HEK293 (cell line): ENCODE measurements around the gene PIK3IP1.

Source experiments
- CTCF ChIA-PET: fragments of 350-600 bp; formaldehyde crosslinking; extraction: SDS; loops from one replicate; lab custom pipeline; 2021; ENCODE audit warnings: antibody characterized with exemption; lab: Yijun Ruan, JAX
- POLR2A ChIA-PET: fragments of 300-600 bp; formaldehyde crosslinking; extraction: SDS; loops from one replicate; lab custom pipeline; 2020; ENCODE audit warnings: antibody characterized with exemption, inconsistent platforms; lab: Yijun Ruan, JAX
- H3K27ac ChIP-seq: fragments of 200-500 bp; sonication (Bioruptor generic); 2 replicates; pipeline ENCODE4 v1.5.1; 2014; ENCODE audit warnings: low read depth, low read length, control low read depth, inconsistent platforms; ENCODE audit errors: extremely low read depth
- H3K36me3 ChIP-seq, 2 experiments: fragments of 200-500 bp in 1 of 2; sonication (Bioruptor generic) in 1 of 2; 1 replicate in 1 of 2; 2 replicates in 1 of 2; pipeline ENCODE4 v1.5.1; 2014 to 2017; ENCODE audit warnings: inconsistent platforms in 2 of 2, low read length in 2 of 2; ENCODE audit not compliant: control insufficient read depth in 2 of 2, insufficient read depth in 1 of 2
- H3K4me1 ChIP-seq: fragments of 200-500 bp; sonication (Bioruptor generic); 2 replicates; pipeline ENCODE4 v1.5.1; 2014; ENCODE audit warnings: mild to moderate bottlenecking, low read length, inconsistent platforms; ENCODE audit not compliant: control insufficient read depth, insufficient read depth
- H3K4me3 ChIP-seq: 2 replicates; pipeline ENCODE4 v1.5.1; 2011; ENCODE audit warnings: low read depth, mild to moderate bottlenecking, control low read depth, low read length, moderate library complexity
- H3K9me3 ChIP-seq: fragments of 200-500 bp; sonication (Bioruptor generic); 2 replicates; pipeline ENCODE4 v1.5.1; 2014; ENCODE audit warnings: low read depth, low read length, inconsistent platforms; ENCODE audit not compliant: control insufficient read depth, insufficient read depth
- FEZF1 ChIP-seq: fragments of 450-650 bp; formaldehyde crosslinking; IDR thresholded peaks from 2 replicates; pipeline ENCODE4 v1.5.1; 2016; ENCODE audit warnings: missing biosample characterization, missing genetic modification characterization
- MEIS1 ChIP-seq: sonication (generic); formaldehyde crosslinking; IDR thresholded peaks from 2 replicates; pipeline ENCODE4 v1.8.1; 2022; ENCODE audit warnings: missing genetic modification reagents, mild to moderate bottlenecking, borderline replicate concordance
- OSR2 ChIP-seq: fragments of 450-650 bp; formaldehyde crosslinking; IDR thresholded peaks from 2 replicates; pipeline ENCODE4 v1.5.1; 2016; ENCODE audit warnings: missing biosample characterization, missing genetic modification characterization
- PRDM4 ChIP-seq: fragments of 450-650 bp; formaldehyde crosslinking; IDR thresholded peaks from 2 replicates; pipeline ENCODE4 v1.5.1; 2017; ENCODE audit warnings: missing biosample characterization, missing genetic modification characterization
- SCRT2 ChIP-seq: fragments of 450-650 bp; formaldehyde crosslinking; IDR thresholded peaks from 2 replicates; pipeline ENCODE4 v1.5.1; 2016; ENCODE audit warnings: missing biosample characterization, missing genetic modification characterization
- SETDB1 ChIP-seq: IDR thresholded peaks from one replicate; pipeline ENCODE4 v1.6.1; 2017; ENCODE audit warnings: mild to moderate bottlenecking, low read length, moderate library complexity, mixed read lengths; ENCODE audit not compliant: insufficient read length
- ZBTB7A ChIP-seq: fragments of 450-650 bp; formaldehyde crosslinking; IDR thresholded peaks from 2 replicates; pipeline ENCODE4 v1.5.1; 2016; ENCODE audit warnings: low read depth, missing biosample characterization, missing genetic modification characterization
- ZFP3 ChIP-seq: fragments of 450-650 bp; formaldehyde crosslinking; IDR thresholded peaks from 2 replicates; pipeline ENCODE4 v1.5.1; 2016; ENCODE audit warnings: low read depth, missing biosample characterization, missing genetic modification characterization
- ZIC2 ChIP-seq: fragments of 450-650 bp; formaldehyde crosslinking; IDR thresholded peaks from 2 replicates; pipeline ENCODE4 v1.5.1; 2016; ENCODE audit warnings: missing biosample characterization, missing genetic modification characterization
- ZNF184 ChIP-seq: fragments of 450-650 bp; IDR thresholded peaks from 2 replicates; pipeline ENCODE4 v1.5.1; 2018; ENCODE audit warnings: missing biosample characterization, mild to moderate bottlenecking, missing genetic modification characterization
- ZNF19 ChIP-seq: fragments of 450-650 bp; formaldehyde crosslinking; IDR thresholded peaks from 2 replicates; pipeline ENCODE4; 2016; ENCODE audit warnings: missing biosample characterization, missing genetic modification characterization, low read depth
- ZNF2 ChIP-seq: fragments of 450-650 bp; formaldehyde crosslinking; IDR thresholded peaks from 2 replicates; pipeline ENCODE4 v1.5.1; 2016; ENCODE audit warnings: missing biosample characterization, missing genetic modification characterization
- ZNF292 ChIP-seq: fragments of 450-650 bp; formaldehyde crosslinking; IDR thresholded peaks from 2 replicates; pipeline ENCODE4 v1.5.1; 2016; ENCODE audit warnings: low read depth, missing biosample characterization, missing genetic modification characterization, borderline replicate concordance
- ZNF341 ChIP-seq: fragments of 450-650 bp; formaldehyde crosslinking; IDR thresholded peaks from 2 replicates; pipeline ENCODE4; 2016; ENCODE audit warnings: low read depth, missing biosample characterization, missing genetic modification characterization
- ZNF398 ChIP-seq: fragments of 450-650 bp; formaldehyde crosslinking; IDR thresholded peaks from 2 replicates; pipeline ENCODE4 v1.5.1; 2017; ENCODE audit warnings: missing biosample characterization, missing genetic modification characterization
- ZNF558 ChIP-seq: fragments of 450-650 bp; formaldehyde crosslinking; IDR thresholded peaks from 2 replicates; pipeline ENCODE4 v1.5.1; 2016; ENCODE audit warnings: missing biosample characterization, missing genetic modification characterization
- ZNF585B ChIP-seq: fragments of 450-650 bp; formaldehyde crosslinking; IDR thresholded peaks from 2 replicates; pipeline ENCODE4 v1.5.1; 2016; ENCODE audit warnings: missing biosample characterization, missing genetic modification characterization
- ZNF791 ChIP-seq: fragments of 450-650 bp; formaldehyde crosslinking; IDR thresholded peaks from 2 replicates; pipeline ENCODE4 v1.5.1; 2016; ENCODE audit warnings: missing biosample characterization, missing genetic modification characterization
- TF ChIP-seq, protein P1 (sequence below): fragments of 450-650 bp; formaldehyde crosslinking; IDR thresholded peaks from 2 replicates; pipeline ENCODE4 v1.5.1; 2016; ENCODE audit warnings: missing biosample characterization, missing genetic modification characterization
- TF ChIP-seq, protein P2 (sequence below): fragments of 450-650 bp; formaldehyde crosslinking; IDR thresholded peaks from 2 replicates; pipeline ENCODE4 v1.5.1; 2017; ENCODE audit warnings: missing biosample characterization, missing genetic modification characterization

Gene PIK3IP1

DNA sequence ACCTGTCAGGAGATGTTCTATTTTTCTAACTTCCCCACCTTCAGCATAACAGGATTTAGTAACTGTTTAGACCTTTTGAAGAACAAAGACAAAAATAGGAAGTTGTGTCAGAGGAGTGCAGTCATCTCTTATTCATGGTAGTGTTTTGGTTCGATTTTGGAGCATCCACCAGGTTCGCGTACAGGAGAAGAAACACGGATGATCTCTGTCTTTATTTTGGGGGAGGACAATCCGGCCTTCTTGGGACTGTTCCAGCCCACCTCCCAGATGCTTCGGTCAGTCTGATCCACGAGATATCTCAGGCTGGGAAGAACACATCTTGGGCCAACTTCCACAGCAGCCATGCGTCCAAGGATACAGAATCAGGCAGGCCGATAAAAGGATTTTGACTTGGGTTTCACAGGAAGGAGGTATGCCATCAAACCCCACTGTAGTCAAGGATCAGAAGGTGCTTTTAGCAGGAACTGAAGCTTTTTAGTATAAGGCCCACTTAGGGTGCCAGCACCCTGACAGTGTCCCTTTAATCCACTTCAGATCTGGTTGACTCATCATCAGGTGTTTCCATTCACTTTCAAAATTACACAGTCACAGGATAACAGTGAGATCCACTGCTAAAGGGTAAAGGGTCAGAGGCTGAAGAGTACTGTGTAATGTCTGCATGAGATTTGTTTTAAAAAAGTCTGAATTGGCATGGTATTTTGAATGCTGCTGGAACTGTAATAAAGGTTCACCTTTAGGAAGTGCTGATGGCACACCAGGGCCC lies 37.3 kb upstream of the PIK3IP1 start (continued):
- TF ChIP-seq, protein P1, sequence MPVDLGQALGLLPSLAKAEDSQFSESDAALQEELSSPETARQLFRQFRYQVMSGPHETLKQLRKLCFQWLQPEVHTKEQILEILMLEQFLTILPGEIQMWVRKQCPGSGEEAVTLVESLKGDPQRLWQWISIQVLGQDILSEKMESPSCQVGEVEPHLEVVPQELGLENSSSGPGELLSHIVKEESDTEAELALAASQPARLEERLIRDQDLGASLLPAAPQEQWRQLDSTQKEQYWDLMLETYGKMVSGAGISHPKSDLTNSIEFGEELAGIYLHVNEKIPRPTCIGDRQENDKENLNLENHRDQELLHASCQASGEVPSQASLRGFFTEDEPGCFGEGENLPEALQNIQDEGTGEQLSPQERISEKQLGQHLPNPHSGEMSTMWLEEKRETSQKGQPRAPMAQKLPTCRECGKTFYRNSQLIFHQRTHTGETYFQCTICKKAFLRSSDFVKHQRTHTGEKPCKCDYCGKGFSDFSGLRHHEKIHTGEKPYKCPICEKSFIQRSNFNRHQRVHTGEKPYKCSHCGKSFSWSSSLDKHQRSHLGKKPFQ (tag by site-specific recombination): no peak
- TF ChIP-seq, all 188 proteins: peak for 0

DNA sequence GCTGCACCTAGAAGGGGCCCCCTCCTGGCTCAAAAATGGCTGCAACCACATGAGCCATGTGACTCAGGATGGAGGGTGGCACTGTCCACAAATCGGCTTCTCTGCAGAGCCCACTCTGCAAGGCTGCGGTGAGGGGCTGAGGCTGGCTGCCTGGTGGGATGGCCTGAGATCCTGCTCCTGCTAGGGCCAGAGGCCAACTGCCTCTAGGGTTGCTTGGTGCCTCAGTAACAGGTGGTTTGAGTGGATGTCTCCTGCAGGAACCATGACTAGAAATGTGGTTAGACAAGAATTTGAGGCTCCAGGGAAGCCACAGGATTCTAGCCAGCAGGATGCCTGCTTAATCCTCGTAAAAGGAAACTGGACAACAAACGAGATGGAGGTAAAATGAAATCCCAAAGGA lies 36.7 kb upstream of the PIK3IP1 start:
- Histone ChIP-seq H3K4me3 (no peak overlapping the region), H3K4me1 (no peaks in the 10 kb centered on the region), H3K27ac (no peak overlapping the region), H3K36me3 (peaks cover 51 to 87% of the 10 kb centered on the region in 2 experiments), H3K9me3 (no peaks in the 10 kb centered on the region)
- POLR2A ChIA-PET: no interaction called here
- CTCF ChIA-PET: interaction anchor here (3.9 kb wide), 1 partner anchor 16 kb away, joined by 28 read pairs; no protein-coding TSS in a partner anchor
- peak; percentile 34; the same call in 1 of the 2 replicates for TF ChIP-seq ZIC2 (tag by site-specific recombination)
- TF ChIP-seq ZFP3 (tag by site-specific recombination): no peak
- TF ChIP-seq PRDM4 (tag by site-specific recombination): no peak
- no peak for TF ChIP-seq ZNF585B (tag by site-specific recombination)
- no peak for TF ChIP-seq ZNF292 (tag by site-specific recombination)
- TF ChIP-seq SCRT2 (tag by site-specific recombination): peak; percentile 85
- no peak for TF ChIP-seq ZNF2 (tag by site-specific recombination)
- no peak for TF ChIP-seq ZNF19 (tag by site-specific recombination)
- TF ChIP-seq, protein P2, sequence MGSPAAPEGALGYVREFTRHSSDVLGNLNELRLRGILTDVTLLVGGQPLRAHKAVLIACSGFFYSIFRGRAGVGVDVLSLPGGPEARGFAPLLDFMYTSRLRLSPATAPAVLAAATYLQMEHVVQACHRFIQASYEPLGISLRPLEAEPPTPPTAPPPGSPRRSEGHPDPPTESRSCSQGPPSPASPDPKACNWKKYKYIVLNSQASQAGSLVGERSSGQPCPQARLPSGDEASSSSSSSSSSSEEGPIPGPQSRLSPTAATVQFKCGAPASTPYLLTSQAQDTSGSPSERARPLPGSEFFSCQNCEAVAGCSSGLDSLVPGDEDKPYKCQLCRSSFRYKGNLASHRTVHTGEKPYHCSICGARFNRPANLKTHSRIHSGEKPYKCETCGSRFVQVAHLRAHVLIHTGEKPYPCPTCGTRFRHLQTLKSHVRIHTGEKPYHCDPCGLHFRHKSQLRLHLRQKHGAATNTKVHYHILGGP: no peak
- no peak for TF ChIP-seq ZNF558 (tag by site-specific recombination)
- no peak for TF ChIP-seq ZBTB7A (tag by site-specific recombination)
- TF ChIP-seq MEIS1: no peak
- no peak for TF ChIP-seq FEZF1 (tag by site-specific recombination)
- TF ChIP-seq ZNF791 (tag by site-specific recombination): no peak
- TF ChIP-seq SETDB1: no peak
- no peak for TF ChIP-seq ZNF184

DNA sequence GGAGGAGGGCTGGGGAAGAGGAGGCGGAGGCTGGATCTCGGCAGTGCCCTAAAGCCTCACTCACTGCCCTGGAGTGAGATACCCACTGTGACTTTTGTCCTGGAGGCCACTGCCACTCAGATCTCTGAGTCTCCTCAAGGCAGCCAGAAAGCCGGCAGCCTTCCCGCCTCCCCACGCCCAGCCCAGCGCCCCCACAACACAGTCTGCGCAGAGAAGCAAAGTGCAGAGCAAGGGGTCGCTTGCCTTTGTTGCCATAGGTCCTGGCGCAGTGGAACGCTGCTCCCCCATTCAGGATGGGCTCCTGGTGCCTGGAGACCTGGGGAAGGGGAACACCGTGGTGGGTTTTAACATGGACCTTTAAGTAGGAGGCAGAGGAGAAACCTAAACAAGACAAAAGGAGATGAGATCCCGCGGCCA lies 36.3 kb upstream of the PIK3IP1 start:
- Histone ChIP-seq H3K4me1 (no peaks in the 10 kb centered on the region), H3K9me3 (no peaks in the 10 kb centered on the region), H3K27ac (no peak overlapping the region), H3K36me3 (peaks cover 51 to 82% of the 10 kb centered on the region in 2 experiments), H3K4me3 (no peak overlapping the region)
- POLR2A ChIA-PET: no interaction called here
- CTCF ChIA-PET: interaction anchor here (3.9 kb wide), 1 partner anchor 15 kb away, joined by 28 read pairs; no protein-coding TSS in a partner anchor
- TF ChIP-seq ZNF341 (tag by site-specific recombination) (no peak), PRDM4 (tag by site-specific recombination) (no peak), ZNF19 (tag by site-specific recombination) (no peak), OSR2 (tag by site-specific recombination) (no peak), ZNF398 (tag by site-specific recombination) (no peak)
